Gastroesophageal sphincter (tissue), 4 donors: ENCODE measurements around the gene BLOC1S6. TPM values are rescaled to one million over a fixed set of nuclear protein-coding genes. Genes with fewer than 3 reads are reported as not detected.
A peak's percentile ranks its signal among the peaks of the same experiment; 100 is the strongest.

Source experiments
- ATAC-seq: fragments of 150-250 bp; one replicate; pipeline ENCODE4 v1.9.1; 2016; ENCODE audit warnings: mild to moderate bottlenecking, moderate library complexity
- H3K27ac ChIP-seq, 4 donors: fragments of 200-600 bp; sonication (generic) in 3 of 4; 1 replicate in 3 of 4; 2 replicates in 1 of 4; pipeline ENCODE4 v1.5.1; 2016 to 2019
- H3K27me3 ChIP-seq: fragments of 200-600 bp; sonication (generic); one replicate; pipeline ENCODE4 v1.5.1; 2019
- H3K36me3 ChIP-seq, 2 donors: fragments of 200-600 bp; sonication (generic); one replicate each; pipeline ENCODE4 v1.5.1; 2019; ENCODE audit warnings: control low read depth in 1 of 2
- H3K4me1 ChIP-seq, 3 donors: fragments of 200-600 bp; sonication (generic); 1 replicate in 2 of 3; 2 replicates in 1 of 3; pipeline ENCODE4 v1.5.1; 2016 to 2019; ENCODE audit warnings: control low read depth in 2 of 3
- H3K4me3 ChIP-seq, 2 donors: fragments of 200-600 bp; sonication (generic); one replicate each; pipeline ENCODE4 v1.5.1; 2019; ENCODE audit warnings: mild to moderate bottlenecking in 1 of 2, moderate library complexity in 1 of 2
- H3K9me3 ChIP-seq, 3 donors: fragments of 200-600 bp; sonication (generic); one replicate each; pipeline ENCODE4 v1.5.1; 2017 to 2019; ENCODE audit warnings: control low read depth in 2 of 3
- CTCF ChIP-seq, 4 experiments: fragments of 200-600 bp in 2 of 4; fragments of 450-650 bp in 2 of 4; sonication (generic) in 1 of 4; IDR thresholded peaks; one replicate each; pipeline ENCODE4 v1.5.1; 2017 to 2019; ENCODE audit warnings: antibody characterized with exemption in 4 of 4, mild to moderate bottlenecking in 2 of 4, moderate library complexity in 2 of 4
- EP300 ChIP-seq: sonication (generic); formaldehyde crosslinking; IDR thresholded peaks from one replicate; pipeline ENCODE4 v1.6.1; 2017; ENCODE audit warnings: antibody characterized with exemption, mild to moderate bottlenecking
- POLR2A ChIP-seq, 2 donors: fragments of 450-650 bp; IDR thresholded peaks; one replicate each; pipeline ENCODE4 v1.6.1; 2017; ENCODE audit warnings: antibody characterized with exemption in 2 of 2, mild to moderate bottlenecking in 2 of 2, moderate library complexity in 1 of 2
- POLR2AphosphoS5 ChIP-seq: sonication (generic); formaldehyde crosslinking; IDR thresholded peaks from one replicate; pipeline ENCODE4 v1.6.1; 2017; ENCODE audit warnings: antibody characterized with exemption
- WGBS, 2 donors: methylation state at CpG; one replicate each; pipeline ENCODE4 v1.1.5; 2018; ENCODE audit warnings: low coverage in 1 of 2; 5-methylcytosine and 5-hydroxymethylcytosine counted together
- total RNA-seq, 4 donors: library from RNA; depleted of rRNA; stranded (reverse); fragments of >200 nt; gene quantifications; one replicate each; pipeline ENCODE4 v1.1.0, GENCODE V29; 2016

BLOC1S6 gene
- total RNA-seq, 4 donors from 2014 or later, result 43.7 to 87.8 (median 54.3) TPM

GRCh38 chr15:45630917-45631691 is 43.9 kb downstream of the BLOC1S6 start:
- ATAC-seq, result no peak
- Histone ChIP-seq H3K9me3 (peaks cover 0 to 23% (median 0%) of the 10 kb centered on the region in 3 donors), H3K27me3 (no peaks in the 10 kb centered on the region), H3K27ac (peak overlapping the region in 3 of 4 donors; percentile 32 to 50 (median 34)), H3K4me1 (peaks cover 0 to 13% (median 8%) of the 10 kb centered on the region in 3 donors), H3K36me3 (no peaks in the 10 kb centered on the region), H3K4me3 (no peak overlapping the region)
- no peak for TF ChIP-seq POLR2AphosphoS5
- no peak for TF ChIP-seq POLR2A (IDR thresholded peaks at IDR 0.05)
- TF ChIP-seq CTCF (IDR thresholded peaks at IDR 0.05), result no peak
- TF ChIP-seq EP300, result no peak
- WGBS, 2 donors, result 64 to 74% methylated on average over 7 of the region's 7 CpGs

- peak overlapping the region in 3 of 4 donors; percentile 32 to 50 (median 43) for H3K27ac ChIP-seq
- WGBS, 2 donors, result 80% methylated on average over 1 of the region's 2 CpGs; no CpG with 5 or more reads in 1 of the 2 donors
- H3K4me1 ChIP-seq, result peaks cover 0 to 20% (median 15%) of the 10 kb centered on the region in 3 donors
- ATAC-seq, result no peak
- TF ChIP-seq EP300, result no peak
- no peak for TF ChIP-seq POLR2AphosphoS5
- no peak for TF ChIP-seq POLR2A (IDR thresholded peaks at IDR 0.05)
- no peak for TF ChIP-seq CTCF (IDR thresholded peaks at IDR 0.05)
- no peaks in the 10 kb centered on the region for H3K27me3 ChIP-seq
- no peaks in the 10 kb centered on the region for H3K36me3 ChIP-seq
- no peak overlapping the region for H3K4me3 ChIP-seq
- peaks cover 0 to 16% (median 0%) of the 10 kb centered on the region in 3 donors for H3K9me3 ChIP-seq
These were observed 44.6 kb downstream of the BLOC1S6 start for GRCh38 chr15:45631776-45632175.

- 0 to 3% methylated on average over 11 of the region's 53 CpGs for WGBS, 2 donors
- peak; percentile 62 to 81 for TF ChIP-seq POLR2A (IDR thresholded peaks at IDR 0.05)
- TF ChIP-seq POLR2AphosphoS5, result peak; percentile 89
- peak in 1 of 4 experiments; percentile 26 for TF ChIP-seq CTCF (IDR thresholded peaks at IDR 0.05)
- TF ChIP-seq EP300, result no peak
- H3K27ac ChIP-seq, result peak within 1 kb of the TSS; percentile 86 to 96 (median 93)
- peak within 1 kb of the TSS; percentile 82 to 88 for H3K4me3 ChIP-seq
- no peaks in the 10 kb centered on the region for H3K36me3 ChIP-seq
- no peaks in the 10 kb centered on the region for H3K9me3 ChIP-seq
- H3K4me1 ChIP-seq, result peaks cover 0 to 48% (median 20%) of the 10 kb centered on the region in 3 donors
- no peaks in the 10 kb centered on the region for H3K27me3 ChIP-seq
- ATAC-seq, result peak; percentile 92
These were observed 47.4 kb downstream of the BLOC1S6 start, which contains the start of gene SQOR for GRCh38 chr15:45634432-45635190. SQOR (plus strand) TSS chr15:45635029; CDS start chr15:45658924, 23,895 bp downstream.

- Histone ChIP-seq H3K4me3 (peak overlapping the region; percentile 82 to 88), H3K9me3 (no peaks in the 10 kb centered on the region), H3K27ac (peak overlapping the region; percentile 86 to 96 (median 93)), H3K27me3 (no peaks in the 10 kb centered on the region), H3K4me1 (peaks cover 0 to 54% (median 20%) of the 10 kb centered on the region in 3 donors), H3K36me3 (no peaks in the 10 kb centered on the region)
- 1 to 3% methylated on average over 6 to 16 of the region's 29 CpGs for WGBS, 2 donors
- TF ChIP-seq CTCF (IDR thresholded peaks at IDR 0.05), result peak in 3 of 4 experiments; percentile 39 to 63 (median 55)
- TF ChIP-seq EP300, result no peak
- TF ChIP-seq POLR2A (IDR thresholded peaks at IDR 0.05), result no peak
- no peak for TF ChIP-seq POLR2AphosphoS5
- ATAC-seq, result peak; percentile 48
These were observed 48.0 kb downstream of the BLOC1S6 start for GRCh38 chr15:45635191-45635638.
